H9 (cell line): ENCODE data around the gene MYO1E. TPM values are rescaled to one million over a fixed set of nuclear protein-coding genes. Genes with fewer than 3 reads are reported as not detected.
A peak's percentile ranks its signal among the peaks of the same experiment; 100 is the strongest.

Source experiments
- DNase-seq: peaks from one replicate; pipeline ENCODE4 v3.0.0-alpha.2; 2017
- H2AFZ ChIP-seq: one replicate; pipeline ENCODE4 v1.6.1; 2013; ENCODE audit warnings: mild to moderate bottlenecking, low read length, control low read depth, moderate library complexity
- H2AK5ac ChIP-seq: 2 replicates; pipeline ENCODE4 v1.6.1; 2013; ENCODE audit warnings: low read length, control low read depth, mixed read lengths; ENCODE audit not compliant: insufficient read length
- H2BK120ac ChIP-seq: one replicate; pipeline ENCODE4 v1.6.1; 2013; ENCODE audit warnings: low read depth, mild to moderate bottlenecking, low read length, control low read depth, inconsistent platforms; ENCODE audit not compliant: poor library complexity, severe bottlenecking
- H2BK12ac ChIP-seq: 2 replicates; pipeline ENCODE4 v1.6.1; 2013; ENCODE audit warnings: low read length, control low read depth, mixed read lengths, low read depth; ENCODE audit not compliant: insufficient read length
- H2BK15ac ChIP-seq: 2 replicates; pipeline ENCODE4 v1.6.1; 2013; ENCODE audit warnings: low read depth, low read length, control low read depth
- H2BK20ac ChIP-seq: one replicate; pipeline ENCODE4 v1.6.1; 2013; ENCODE audit warnings: low read depth, mild to moderate bottlenecking, low read length, control low read depth, inconsistent platforms; ENCODE audit not compliant: poor library complexity, severe bottlenecking
- H2BK5ac ChIP-seq: 2 replicates; pipeline ENCODE4 v1.6.1; 2013; ENCODE audit warnings: low read length, control low read depth, mixed read lengths; ENCODE audit not compliant: insufficient read length
- H3K14ac ChIP-seq: 2 replicates; pipeline ENCODE4 v1.6.1; 2013; ENCODE audit warnings: low read length, control low read depth; ENCODE audit not compliant: insufficient read depth
- H3K18ac ChIP-seq: 2 replicates; pipeline ENCODE4 v1.6.1; 2013; ENCODE audit warnings: low read depth, mild to moderate bottlenecking, mixed read lengths, low read length, control low read depth; ENCODE audit not compliant: insufficient read length
- H3K23ac ChIP-seq: 2 replicates; pipeline ENCODE4 v1.6.1; 2013; ENCODE audit warnings: low read length, control low read depth, mixed read lengths, low read depth; ENCODE audit not compliant: insufficient read length
- H3K23me2 ChIP-seq: 2 replicates; pipeline ENCODE4 v1.6.1; 2013; ENCODE audit warnings: low read depth, mild to moderate bottlenecking, mixed read lengths, low read length, control low read depth; ENCODE audit not compliant: insufficient read length, poor library complexity, severe bottlenecking
- H3K27ac ChIP-seq: 2 replicates; pipeline ENCODE4 v1.5.1; 2013; ENCODE audit warnings: low read length, control low read depth, mixed read lengths, low read depth; ENCODE audit not compliant: insufficient read length
- H3K27me3 ChIP-seq: 2 replicates; pipeline ENCODE4 v1.6.1; 2013; ENCODE audit warnings: low read length, control low read depth, inconsistent platforms; ENCODE audit not compliant: insufficient read depth
- H3K4ac ChIP-seq: 2 replicates; pipeline ENCODE4 v1.6.1; 2013; ENCODE audit warnings: low read depth, mild to moderate bottlenecking, control low read depth, inconsistent platforms, low read length, moderate library complexity
- H3K4me1 ChIP-seq: 2 replicates; pipeline ENCODE4 v1.6.1; 2013; ENCODE audit warnings: low read length, control low read depth, inconsistent platforms; ENCODE audit not compliant: insufficient read depth
- H3K4me2 ChIP-seq: 2 replicates; pipeline ENCODE4 v1.6.1; 2013; ENCODE audit warnings: low read length, control low read depth, mixed read lengths; ENCODE audit not compliant: insufficient read length, insufficient read depth
- H3K56ac ChIP-seq: 2 replicates; pipeline ENCODE4 v1.6.1; 2013; ENCODE audit warnings: low read depth, mild to moderate bottlenecking, mixed read lengths, low read length, control low read depth; ENCODE audit not compliant: insufficient read length
- H3K79me1 ChIP-seq: 2 replicates; pipeline ENCODE4 v1.6.1; 2013; ENCODE audit warnings: low read depth, mild to moderate bottlenecking, moderate library complexity, low read length, control low read depth, inconsistent platforms; ENCODE audit not compliant: insufficient read depth, poor library complexity, severe bottlenecking
- H3K79me2 ChIP-seq: 2 replicates; pipeline ENCODE4 v1.6.1; 2013; ENCODE audit warnings: low read length, control low read depth, inconsistent platforms; ENCODE audit not compliant: insufficient read depth
- H3K9ac ChIP-seq: 2 replicates; pipeline ENCODE4 v1.6.1; 2013; ENCODE audit warnings: low read length, control low read depth, mixed read lengths; ENCODE audit not compliant: insufficient read length; ENCODE audit errors: extremely low read depth
- H3K9me3 ChIP-seq: one replicate; pipeline ENCODE4 v1.6.1; 2013; ENCODE audit warnings: low read depth, low read length, inconsistent platforms; ENCODE audit not compliant: control insufficient read depth
- H3T11ph ChIP-seq: one replicate; pipeline ENCODE4 v1.6.1; 2013; ENCODE audit warnings: mild to moderate bottlenecking, low read length, control low read depth, inconsistent platforms
- H4K20me1 ChIP-seq: one replicate; pipeline ENCODE4 v1.6.1; 2013; ENCODE audit not compliant: control insufficient read depth, insufficient read length, insufficient read depth
- H4K5ac ChIP-seq: 2 replicates; pipeline ENCODE4 v1.6.1; 2013; ENCODE audit warnings: low read depth, mild to moderate bottlenecking, mixed read lengths, low read length, control low read depth; ENCODE audit not compliant: insufficient read length
- H4K8ac ChIP-seq: replicated peaks from 2 replicates; pipeline ENCODE4 v1.6.1; 2013; ENCODE audit warnings: low read length, control low read depth, mixed read lengths, low read depth; ENCODE audit not compliant: insufficient read length
- H4K91ac ChIP-seq: 2 replicates; pipeline ENCODE4 v1.6.1; 2013; ENCODE audit warnings: low read depth, mild to moderate bottlenecking, moderate library complexity, mixed read lengths, low read length, control low read depth; ENCODE audit not compliant: insufficient read length
- H3K27ac Mint-ChIP-seq, 3 experiments: 2 replicates in 2 of 3; 3 replicates in 1 of 3; pipeline ENCODE4 v1.8.0; 2020 to 2021; ENCODE audit warnings: mixed read lengths in 3 of 3, mild to moderate bottlenecking in 1 of 3, moderate library complexity in 1 of 3
- H3K27me3 Mint-ChIP-seq: 2 replicates; pipeline ENCODE4 v1.8.0; 2021; ENCODE audit warnings: low read depth, mild to moderate bottlenecking, moderate library complexity, mixed read lengths
- H3K36me3 Mint-ChIP-seq, 3 experiments: 2 replicates in 2 of 3; 3 replicates in 1 of 3; pipeline ENCODE4 v1.8.0; 2020 to 2021; ENCODE audit warnings: low read depth in 3 of 3, mixed read lengths in 3 of 3; ENCODE audit not compliant: insufficient read depth in 1 of 3
- H3K4me1 Mint-ChIP-seq, 2 experiments: 2 replicates each; pipeline ENCODE4 v1.8.0; 2020; ENCODE audit warnings: mixed read lengths in 2 of 2
- H3K4me3 Mint-ChIP-seq, 2 experiments: 2 replicates in 1 of 2; 3 replicates in 1 of 2; pipeline ENCODE4 v1.8.0; 2020 to 2021; ENCODE audit warnings: mild to moderate bottlenecking in 2 of 2, mixed read lengths in 2 of 2, moderate library complexity in 1 of 2
- H3K9me3 Mint-ChIP-seq, 2 experiments: 2 replicates in 1 of 2; 3 replicates in 1 of 2; pipeline ENCODE4 v1.8.0; 2020; ENCODE audit warnings: mild to moderate bottlenecking in 2 of 2, mixed read lengths in 2 of 2, moderate library complexity in 1 of 2
- WGBS: extraction: QIAGEN DNeasy Blood & Tissue Kit; methylation state at CpG from one replicate; pipeline ENCODE4 v1.1.7; 2013; ENCODE audit warnings: missing lambda C conversion rate, low lambda C conversion rate, mixed read lengths; ENCODE audit not compliant: insufficient read length; ENCODE audit errors: extremely low coverage; 5-methylcytosine and 5-hydroxymethylcytosine counted together
- total RNA-seq: library from RNA; stranded (reverse); gene quantifications from 2 replicates; pipeline ENCODE4 v1.2.1, GENCODE V29; 2021
- TF ChIP-seq, protein P1 (sequence below): fragments of 200-600 bp; sonication (generic); conservative IDR thresholded peaks from 3 replicates; pipeline ENCODE4 v1.8.0; 2021; ENCODE audit warnings: antibody characterized with exemption, mild to moderate bottlenecking

MYO1E gene
- total RNA-seq, 1 experiment from 2014 or later: 235 TPM

- TF ChIP-seq, protein P1, sequence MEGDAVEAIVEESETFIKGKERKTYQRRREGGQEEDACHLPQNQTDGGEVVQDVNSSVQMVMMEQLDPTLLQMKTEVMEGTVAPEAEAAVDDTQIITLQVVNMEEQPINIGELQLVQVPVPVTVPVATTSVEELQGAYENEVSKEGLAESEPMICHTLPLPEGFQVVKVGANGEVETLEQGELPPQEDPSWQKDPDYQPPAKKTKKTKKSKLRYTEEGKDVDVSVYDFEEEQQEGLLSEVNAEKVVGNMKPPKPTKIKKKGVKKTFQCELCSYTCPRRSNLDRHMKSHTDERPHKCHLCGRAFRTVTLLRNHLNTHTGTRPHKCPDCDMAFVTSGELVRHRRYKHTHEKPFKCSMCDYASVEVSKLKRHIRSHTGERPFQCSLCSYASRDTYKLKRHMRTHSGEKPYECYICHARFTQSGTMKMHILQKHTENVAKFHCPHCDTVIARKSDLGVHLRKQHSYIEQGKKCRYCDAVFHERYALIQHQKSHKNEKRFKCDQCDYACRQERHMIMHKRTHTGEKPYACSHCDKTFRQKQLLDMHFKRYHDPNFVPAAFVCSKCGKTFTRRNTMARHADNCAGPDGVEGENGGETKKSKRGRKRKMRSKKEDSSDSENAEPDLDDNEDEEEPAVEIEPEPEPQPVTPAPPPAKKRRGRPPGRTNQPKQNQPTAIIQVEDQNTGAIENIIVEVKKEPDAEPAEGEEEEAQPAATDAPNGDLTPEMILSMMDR: peak; percentile 76
- Histone ChIP-seq H2BK5ac (no peak overlapping the region), H3K23ac (no peak overlapping the region), H4K5ac (no peak overlapping the region), H3K79me1 (no peaks in the 10 kb centered on the region), H3K4me2 (no peak overlapping the region), H2BK12ac (no peak overlapping the region), H3K79me2 (no peaks in the 10 kb centered on the region), H2BK120ac (no peak overlapping the region), H3K27me3 (no peaks in the 10 kb centered on the region), H2BK20ac (no peak overlapping the region), H3K18ac (no peak overlapping the region), H3K27ac (no peak overlapping the region), H4K20me1 (no peaks in the 10 kb centered on the region), H4K8ac (no peak overlapping the region), H3K9me3 (no peaks in the 10 kb centered on the region), H2BK15ac (no peak overlapping the region), H3K4me1 (no peaks in the 10 kb centered on the region), H3K4ac (no peak overlapping the region), H3K56ac (no peak overlapping the region), H2AFZ (no peak overlapping the region), H2AK5ac (no peak overlapping the region), H3T11ph (no peak overlapping the region), H3K9ac (no peak overlapping the region), H4K91ac (no peak overlapping the region), H3K23me2 (no peaks in the 10 kb centered on the region), H3K14ac (no peak overlapping the region)
- peaks cover 11 to 25% of the 10 kb centered on the region in 2 experiments for H3K4me1 Mint-ChIP-seq
- no peak overlapping the region for H3K4me3 Mint-ChIP-seq
- WGBS: no CpG with 5 or more reads among the region's 7 CpGs
- H3K36me3 Mint-ChIP-seq: peaks cover 44 to 88% (median 78%) of the 10 kb centered on the region in 3 experiments
- peak; percentile 86 for DNase-seq
- no peaks in the 10 kb centered on the region; the same call in 1 of the 2 replicates for H3K27me3 Mint-ChIP-seq
- no peaks in the 10 kb centered on the region for H3K9me3 Mint-ChIP-seq
- H3K27ac Mint-ChIP-seq: no peak overlapping the region; a peak in 1 of 7 replicates
Observed at GRCh38 chr15:59138243-59138642, 234.4 kb downstream of the MYO1E start.
